HG02852 (cell line): ENCODE measurements around the gene PROP1.
"Not testable (repeated sequence)": the region's sequence is repeated elsewhere in the genome, so short reads cannot be mapped to it uniquely, and the experiment has no call there.

ENCODE experiments used
- ATAC-seq: cut with Tn5 transposase; IDR thresholded peaks from one replicate; pipeline ENCODE4 v1.9.1; 2021; ENCODE audit warnings: mild to moderate bottlenecking, moderate library complexity; ENCODE audit not compliant: unreplicated experiment

The PROP1 gene

GRCh38 chr5:177995691-177996595, at the start of gene PROP1:
Gene PROP1 (minus strand): TSS chr5:177996242. CDS start chr5:177995933, 309 bp downstream.
- ATAC-seq, result no peak

- ATAC-seq, result not testable (repeated sequence)
These were observed 23.5 kb upstream of the PROP1 start for GRCh38 chr5:178019379-178020030.

- ATAC-seq, result not testable (repeated sequence)
These were observed 16.7 kb upstream of the PROP1 start for GRCh38 chr5:178012758-178013157.

GRCh38 chr5:178011816-178012554, 15.9 kb upstream of the PROP1 start:
- ATAC-seq, result not testable (repeated sequence)

- ATAC-seq, result not testable (repeated sequence)
These were observed 11.2 kb upstream of the PROP1 start for GRCh38 chr5:178007272-178007671.

GRCh38 chr5:178006536-178007231, 10.6 kb upstream of the PROP1 start:
- ATAC-seq, result not testable (repeated sequence)

GRCh38 chr5:178006181-178006535, 10.1 kb upstream of the PROP1 start:
- ATAC-seq, result not testable (repeated sequence)

GRCh38 chr5:177997846-177998245, 1.8 kb upstream of the PROP1 start:
- ATAC-seq, result no peak

GRCh38 chr5:177997319-177997670, 1.3 kb upstream of the PROP1 start:
- ATAC-seq, result no peak

GRCh38 chr5:177996660-177997318, 747 bp upstream of the PROP1 start:
- no peak for ATAC-seq

GRCh38 chr5:177994561-177995190, 1.4 kb downstream of the PROP1 start:
- no peak for ATAC-seq

- ATAC-seq, result no peak
These were observed 2.0 kb downstream of the PROP1 start for GRCh38 chr5:177994063-177994462.

GRCh38 chr5:177992466-177992865, 3.6 kb downstream of the PROP1 start:
- ATAC-seq, result no peak

- no peak for ATAC-seq
These were observed 6.9 kb downstream of the PROP1 start for GRCh38 chr5:177988989-177989625.

- no peak for ATAC-seq
These were observed 8.7 kb downstream of the PROP1 start for GRCh38 chr5:177987326-177987725.

GRCh38 chr5:177985430-177986040, 10.5 kb downstream of the PROP1 start:
- ATAC-seq, result no peak

- no peak for ATAC-seq
These were observed 11.3 kb downstream of the PROP1 start for GRCh38 chr5:177984584-177985206.

- no peak for ATAC-seq
These were observed 12.1 kb downstream of the PROP1 start for GRCh38 chr5:177983763-177984583.
